Measurements from ENCODE around the gene NMUR2.

NMUR2 gene

GRCh38 chr5:152389208-152389849 lies 15.8 kb downstream of the NMUR2 start:
- no peak for TF ChIP-seq ZNF274 (IDR thresholded peaks at IDR 0.05; ENCODE audit: low read depth, low read length)
- no peak overlapping the region for H3K4me3 ChIP-seq (ENCODE audit: low read length)

- H3K4me3 ChIP-seq (ENCODE audit: low read length) = no peak overlapping the region
- no peak for TF ChIP-seq ZNF274 (IDR thresholded peaks at IDR 0.05; ENCODE audit: low read depth, low read length)
These were observed 16.5 kb downstream of the NMUR2 start for GRCh38 chr5:152388610-152389009.

- TF ChIP-seq ZNF274 (IDR thresholded peaks at IDR 0.05; ENCODE audit: low read depth, low read length) = no peak
- no peak overlapping the region for H3K4me3 ChIP-seq (ENCODE audit: low read length)
These were observed 24.5 kb downstream of the NMUR2 start for GRCh38 chr5:152380415-152381123.

GRCh38 chr5:152379331-152379730 lies 25.7 kb downstream of the NMUR2 start:
- no peak overlapping the region for H3K4me3 ChIP-seq (ENCODE audit: low read length)
- TF ChIP-seq ZNF274 (IDR thresholded peaks at IDR 0.05; ENCODE audit: low read depth, low read length) = no peak

GRCh38 chr5:152378730-152379129 lies 26.3 kb downstream of the NMUR2 start:
- no peak for TF ChIP-seq ZNF274 (IDR thresholded peaks at IDR 0.05; ENCODE audit: low read depth, low read length)
- H3K4me3 ChIP-seq (ENCODE audit: low read length) = no peak overlapping the region

GRCh38 chr5:152376886-152377285 lies 28.2 kb downstream of the NMUR2 start:
- no peak overlapping the region for H3K4me3 ChIP-seq (ENCODE audit: low read length)
- TF ChIP-seq ZNF274 (IDR thresholded peaks at IDR 0.05; ENCODE audit: low read depth, low read length) = no peak

GRCh38 chr5:152374711-152375275 lies 30.3 kb downstream of the NMUR2 start:
- no peak overlapping the region for H3K4me3 ChIP-seq (ENCODE audit: low read length)
- no peak for TF ChIP-seq ZNF274 (IDR thresholded peaks at IDR 0.05; ENCODE audit: low read depth, low read length)

- TF ChIP-seq ZNF274 (IDR thresholded peaks at IDR 0.05; ENCODE audit: low read depth, low read length) = no peak
- no peak overlapping the region for H3K4me3 ChIP-seq (ENCODE audit: low read length)
These were observed 32.2 kb downstream of the NMUR2 start for GRCh38 chr5:152372875-152373274.

- no peak for TF ChIP-seq ZNF274 (IDR thresholded peaks at IDR 0.05; ENCODE audit: low read depth, low read length)
- H3K4me3 ChIP-seq (ENCODE audit: low read length) = no peak overlapping the region
These were observed 35.8 kb downstream of the NMUR2 start for GRCh38 chr5:152369298-152369697.

- TF ChIP-seq ZNF274 (IDR thresholded peaks at IDR 0.05; ENCODE audit: low read depth, low read length) = no peak
- no peak overlapping the region for H3K4me3 ChIP-seq (ENCODE audit: low read length)
These were observed 37.5 kb downstream of the NMUR2 start for GRCh38 chr5:152367554-152367953.

GRCh38 chr5:152366716-152367115 lies 38.4 kb downstream of the NMUR2 start:
- no peak overlapping the region for H3K4me3 ChIP-seq (ENCODE audit: low read length)
- TF ChIP-seq ZNF274 (IDR thresholded peaks at IDR 0.05; ENCODE audit: low read depth, low read length) = no peak

GRCh38 chr5:152364899-152365298 lies 40.2 kb downstream of the NMUR2 start:
- no peak for TF ChIP-seq ZNF274 (IDR thresholded peaks at IDR 0.05; ENCODE audit: low read depth, low read length)
- no peak overlapping the region for H3K4me3 ChIP-seq (ENCODE audit: low read length)

- no peak for TF ChIP-seq ZNF274 (IDR thresholded peaks at IDR 0.05; ENCODE audit: low read depth, low read length)
- no peak overlapping the region for H3K4me3 ChIP-seq (ENCODE audit: low read length)
These were observed 40.9 kb downstream of the NMUR2 start for GRCh38 chr5:152364172-152364571.

- H3K4me3 ChIP-seq (ENCODE audit: low read length) = no peak overlapping the region
- TF ChIP-seq ZNF274 (IDR thresholded peaks at IDR 0.05; ENCODE audit: low read depth, low read length) = no peak
These were observed 46.1 kb downstream of the NMUR2 start for GRCh38 chr5:152358861-152359568.

- H3K4me3 ChIP-seq (ENCODE audit: low read length) = no peak overlapping the region
- no peak for TF ChIP-seq ZNF274 (IDR thresholded peaks at IDR 0.05; ENCODE audit: low read depth, low read length)
These were observed 48.6 kb downstream of the NMUR2 start for GRCh38 chr5:152356506-152356905.

Data from GM08714 (cell line).